Glutamatergic neuron (in vitro differentiated cells): ENCODE measurements around the gene SNAI3. TPM values are rescaled to one million over a fixed set of nuclear protein-coding genes. Genes with fewer than 3 reads are reported as not detected.

Source experiments
- DNase-seq: peaks from one replicate; pipeline ENCODE4 v3.0.0; 2022
- H3K27ac Mint-ChIP-seq: one replicate; pipeline ENCODE4 v1.8.0; 2020; ENCODE audit warnings: mild to moderate bottlenecking, mixed read lengths, inconsistent platforms; ENCODE audit not compliant: unreplicated experiment
- H3K27me3 Mint-ChIP-seq: one replicate; pipeline ENCODE4 v1.8.0; 2020; ENCODE audit warnings: mild to moderate bottlenecking, moderate library complexity, mixed read lengths, inconsistent platforms; ENCODE audit not compliant: unreplicated experiment
- H3K36me3 Mint-ChIP-seq: one replicate; pipeline ENCODE4 v1.8.0; 2020; ENCODE audit warnings: mild to moderate bottlenecking, mixed read lengths, inconsistent platforms; ENCODE audit not compliant: unreplicated experiment
- H3K4me1 Mint-ChIP-seq: one replicate; pipeline ENCODE4 v1.8.0; 2020; ENCODE audit warnings: mild to moderate bottlenecking, low read depth, mixed read lengths, inconsistent platforms; ENCODE audit not compliant: unreplicated experiment
- H3K4me3 Mint-ChIP-seq: one replicate; pipeline ENCODE4 v1.8.0; 2020; ENCODE audit warnings: mild to moderate bottlenecking, mixed read lengths, inconsistent platforms; ENCODE audit not compliant: unreplicated experiment
- H3K9me3 Mint-ChIP-seq: one replicate; pipeline ENCODE4 v1.8.0; 2020; ENCODE audit warnings: mild to moderate bottlenecking, moderate library complexity, mixed read lengths, inconsistent platforms; ENCODE audit not compliant: unreplicated experiment
- total RNA-seq: library from RNA; stranded (reverse); fragmentation: NEBNext Ultra II Directional; extraction: Animal tissue kit (Norgen Biotek cat#: 25700); gene quantifications from one replicate; pipeline ENCODE4 v1.2.1, GENCODE V29; 2021; ENCODE audit not compliant: unreplicated experiment
- TF ChIP-seq, protein P1 (sequence below): fragments of 200-600 bp; sonication (generic); IDR thresholded peaks from one replicate; pipeline ENCODE4 v1.5.0; 2021; ENCODE audit not compliant: partially characterized antibody, unreplicated experiment

Gene SNAI3
- total RNA-seq, 1 donor from 2014 or later = not detected

DNA sequence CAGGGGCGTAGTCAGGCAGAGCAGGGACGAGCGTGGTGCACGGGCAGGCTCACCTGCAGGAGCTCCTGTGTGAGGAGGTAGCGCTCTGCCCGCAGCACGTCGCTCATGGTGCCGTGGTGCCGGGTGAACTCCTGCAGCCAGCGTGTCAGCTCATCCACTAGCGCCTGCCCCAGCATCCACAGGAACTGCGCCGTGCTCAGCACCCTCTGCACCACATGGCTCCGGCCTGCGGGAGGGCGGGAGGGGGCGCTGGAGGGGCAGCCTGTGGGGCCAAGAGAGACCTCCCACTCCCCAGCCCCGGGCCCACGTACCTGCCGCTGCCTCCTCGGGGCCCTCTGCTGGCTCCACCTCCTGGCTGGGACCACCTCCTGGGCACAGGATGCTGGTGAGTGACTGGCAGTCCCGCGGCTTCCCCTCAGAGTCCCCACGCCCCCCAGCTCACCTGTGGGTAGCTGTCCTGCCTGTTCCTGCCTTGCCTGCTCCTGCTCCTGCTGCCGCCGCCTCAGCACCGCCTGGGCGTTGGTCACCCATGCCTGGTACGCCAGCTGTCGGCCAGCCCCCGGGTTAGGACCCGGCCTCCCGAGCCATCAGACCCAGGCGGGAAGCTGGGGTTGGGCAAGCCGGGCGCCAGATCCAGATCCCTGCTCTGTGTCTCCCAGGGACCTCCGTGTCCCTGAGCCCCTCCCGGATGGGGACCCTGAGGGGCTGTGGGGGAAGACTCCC lies 36.6 kb upstream of the SNAI3 start:
- peaks cover 4% of the 10 kb centered on the region for H3K9me3 Mint-ChIP-seq
- TF ChIP-seq, protein P1, sequence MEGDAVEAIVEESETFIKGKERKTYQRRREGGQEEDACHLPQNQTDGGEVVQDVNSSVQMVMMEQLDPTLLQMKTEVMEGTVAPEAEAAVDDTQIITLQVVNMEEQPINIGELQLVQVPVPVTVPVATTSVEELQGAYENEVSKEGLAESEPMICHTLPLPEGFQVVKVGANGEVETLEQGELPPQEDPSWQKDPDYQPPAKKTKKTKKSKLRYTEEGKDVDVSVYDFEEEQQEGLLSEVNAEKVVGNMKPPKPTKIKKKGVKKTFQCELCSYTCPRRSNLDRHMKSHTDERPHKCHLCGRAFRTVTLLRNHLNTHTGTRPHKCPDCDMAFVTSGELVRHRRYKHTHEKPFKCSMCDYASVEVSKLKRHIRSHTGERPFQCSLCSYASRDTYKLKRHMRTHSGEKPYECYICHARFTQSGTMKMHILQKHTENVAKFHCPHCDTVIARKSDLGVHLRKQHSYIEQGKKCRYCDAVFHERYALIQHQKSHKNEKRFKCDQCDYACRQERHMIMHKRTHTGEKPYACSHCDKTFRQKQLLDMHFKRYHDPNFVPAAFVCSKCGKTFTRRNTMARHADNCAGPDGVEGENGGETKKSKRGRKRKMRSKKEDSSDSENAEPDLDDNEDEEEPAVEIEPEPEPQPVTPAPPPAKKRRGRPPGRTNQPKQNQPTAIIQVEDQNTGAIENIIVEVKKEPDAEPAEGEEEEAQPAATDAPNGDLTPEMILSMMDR = no peak
- DNase-seq = no peak
- H3K27me3 Mint-ChIP-seq = peaks cover 5% of the 10 kb centered on the region
- no peaks in the 10 kb centered on the region for H3K36me3 Mint-ChIP-seq
- H3K4me1 Mint-ChIP-seq = peaks cover 4% of the 10 kb centered on the region
- no peak overlapping the region for H3K27ac Mint-ChIP-seq
- no peak overlapping the region for H3K4me3 Mint-ChIP-seq

DNA sequence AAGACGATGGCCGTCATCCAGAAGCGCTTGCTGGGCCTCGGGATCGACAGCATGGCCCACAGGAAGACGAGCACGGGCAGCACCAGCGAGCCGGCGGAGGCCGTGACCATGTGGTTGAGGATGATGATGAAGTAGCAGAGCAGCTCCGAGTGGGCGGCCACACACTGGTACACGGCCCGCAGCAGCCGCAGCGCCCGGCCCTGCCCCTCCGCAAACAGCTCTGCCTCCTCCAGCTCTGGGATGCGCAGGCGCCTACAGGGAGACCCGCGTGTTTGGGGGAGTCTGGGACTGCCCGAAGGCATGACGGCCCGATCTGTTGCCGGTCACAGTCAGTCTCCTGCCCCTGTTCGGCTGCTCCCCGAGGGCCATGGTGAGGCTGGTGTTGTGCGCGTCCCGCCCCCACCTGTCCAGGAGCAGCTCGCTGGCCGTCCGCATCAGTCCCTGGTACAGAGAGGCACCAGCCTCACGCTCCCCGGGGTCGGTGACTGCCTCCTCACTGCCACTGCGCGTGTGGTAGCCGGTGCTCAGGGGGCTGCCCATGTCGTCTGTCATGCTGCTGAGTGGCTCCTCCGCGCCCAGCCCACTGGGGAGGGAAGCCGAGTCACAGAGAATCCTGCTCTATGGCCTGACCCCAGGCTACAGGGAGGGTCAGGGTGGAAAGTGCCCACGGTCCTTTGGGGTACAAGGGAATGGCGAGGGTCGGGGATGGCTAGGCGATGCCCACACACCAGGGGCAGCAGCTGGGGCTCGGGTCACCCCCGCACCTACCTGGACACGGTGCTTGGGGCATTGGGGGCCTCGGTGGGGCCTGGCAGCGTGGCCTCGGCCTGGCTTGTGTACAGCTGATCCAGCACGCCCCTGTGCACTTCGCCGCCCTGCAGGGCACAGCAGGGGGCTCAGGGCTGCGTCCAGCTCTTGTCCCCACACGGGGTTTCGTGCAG lies 35.8 kb upstream of the SNAI3 start:
- DNase-seq = no peak
- Mint-ChIP-seq H3K36me3 (peaks cover 3% of the 10 kb centered on the region), H3K4me3 (no peak overlapping the region), H3K9me3 (no peaks in the 10 kb centered on the region), H3K27ac (no peak overlapping the region), H3K4me1 (no peaks in the 10 kb centered on the region), H3K27me3 (no peaks in the 10 kb centered on the region)
- TF ChIP-seq, protein P1 = no peak

DNA sequence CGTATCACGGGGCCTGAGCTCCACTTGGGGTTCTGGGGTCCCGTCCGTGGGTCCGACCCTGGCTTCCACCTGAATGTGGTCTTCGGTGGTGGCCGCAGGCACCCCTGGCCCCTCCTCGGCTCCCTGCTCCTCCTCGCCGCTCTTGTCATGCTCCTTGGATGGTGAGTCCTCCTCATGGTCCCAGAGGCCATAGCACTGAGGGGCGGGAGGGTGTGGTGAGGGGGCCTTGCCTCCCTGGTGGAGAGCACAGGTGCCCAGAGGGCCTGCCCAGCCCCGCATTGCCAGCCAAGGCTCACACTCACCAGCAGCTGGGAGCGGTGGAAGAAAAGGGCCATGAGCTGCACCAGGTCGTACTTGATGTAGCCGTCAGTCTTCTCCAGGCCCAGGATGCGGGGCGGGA lies 34.9 kb upstream of the SNAI3 start:
- Mint-ChIP-seq H3K4me3 (no peak overlapping the region), H3K27ac (no peak overlapping the region), H3K36me3 (peaks cover 4% of the 10 kb centered on the region), H3K4me1 (no peaks in the 10 kb centered on the region), H3K9me3 (no peaks in the 10 kb centered on the region), H3K27me3 (no peaks in the 10 kb centered on the region)
- TF ChIP-seq, protein P1 = no peak
- DNase-seq = no peak

DNA sequence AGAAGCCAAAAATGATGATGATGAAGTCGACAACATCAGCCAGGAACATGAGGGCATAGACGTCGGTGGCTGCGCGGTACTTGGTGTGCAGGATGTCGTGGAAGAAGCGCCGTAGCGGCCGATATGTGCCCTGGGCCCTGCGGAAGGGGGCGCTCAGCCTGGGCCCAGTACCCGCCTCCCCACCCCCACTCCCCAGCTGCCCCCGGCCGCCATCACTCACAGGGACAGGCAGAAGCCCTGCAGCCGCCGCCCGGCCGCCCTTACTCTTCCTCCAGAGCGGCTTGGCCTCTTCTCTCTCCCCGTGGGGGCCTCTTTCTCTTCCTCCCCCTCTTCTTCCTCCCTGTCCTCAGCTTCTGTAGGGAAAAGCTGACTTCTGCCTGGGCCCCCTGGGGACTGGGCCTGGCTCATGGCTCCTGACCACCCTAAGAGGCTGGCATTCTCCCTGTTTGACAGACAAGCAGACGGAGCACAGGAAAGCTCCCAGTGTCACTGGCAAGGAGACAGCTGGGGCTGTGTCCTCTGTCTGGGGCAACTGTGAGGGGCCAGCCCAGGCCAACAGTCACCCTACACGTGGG lies 34.2 kb upstream of the SNAI3 start:
- TF ChIP-seq, protein P1 = no peak
- peaks cover 4% of the 10 kb centered on the region for H3K36me3 Mint-ChIP-seq
- H3K27ac Mint-ChIP-seq = no peak overlapping the region
- no peaks in the 10 kb centered on the region for H3K9me3 Mint-ChIP-seq
- no peak overlapping the region for H3K4me3 Mint-ChIP-seq
- no peak for DNase-seq
- H3K4me1 Mint-ChIP-seq = no peaks in the 10 kb centered on the region
- H3K27me3 Mint-ChIP-seq = no peaks in the 10 kb centered on the region

DNA sequence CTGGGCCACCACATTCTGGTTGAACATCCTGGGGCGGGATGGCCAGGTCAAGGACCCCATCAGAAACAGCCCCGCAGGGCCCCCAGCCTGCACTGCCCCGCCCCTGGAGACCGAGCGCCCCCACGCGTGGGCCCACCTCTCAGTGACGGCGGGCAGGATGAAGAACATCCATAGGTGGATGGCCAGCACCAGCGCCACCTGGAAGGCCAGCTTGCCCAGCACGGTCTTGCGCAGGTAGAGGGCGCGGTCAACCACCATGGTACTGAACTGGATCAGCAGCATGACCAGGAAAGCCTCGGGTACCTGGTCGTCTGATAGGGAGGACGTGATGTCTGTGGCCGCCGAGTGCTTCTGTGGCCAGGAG lies 33.6 kb upstream of the SNAI3 start:
- Mint-ChIP-seq H3K27me3 (no peaks in the 10 kb centered on the region), H3K27ac (no peak overlapping the region), H3K9me3 (no peaks in the 10 kb centered on the region), H3K4me1 (no peaks in the 10 kb centered on the region), H3K4me3 (no peak overlapping the region), H3K36me3 (peaks cover 4% of the 10 kb centered on the region)
- no peak for DNase-seq
- TF ChIP-seq, protein P1 = no peak
